Psoas muscle (tissue), 8 donors: ENCODE data around the gene CRLF1. TPM values are rescaled to one million over a fixed set of nuclear protein-coding genes. Genes with fewer than 3 reads are reported as not detected.

ENCODE experiments used
- ATAC-seq, 4 donors: fragments of 200-7000 bp; cut with Tn5 transposase; one replicate each; pipeline ENCODE4 v1.9.1; 2020; ENCODE audit warnings: moderate library complexity in 3 of 4, mild to moderate bottlenecking in 2 of 4
- DNase-seq, 2 donors: peaks; one replicate each; pipeline ENCODE4 v3.0.0-alpha.2; 2020
- H3K27ac ChIP-seq: fragments of 200-600 bp; one replicate; pipeline ENCODE4 v1.8.0; 2022
- H3K27me3 ChIP-seq, 3 donors: fragments of 200-600 bp in 1 of 3; one replicate each; pipeline versions ENCODE4 v1.6.1 to v1.8.0; 2013 to 2022; ENCODE audit warnings: low read length in 2 of 3, mild to moderate bottlenecking in 2 of 3, moderate library complexity in 1 of 3; ENCODE audit not compliant: insufficient read depth in 3 of 3
- H3K36me3 ChIP-seq, 2 donors: fragments of 200-600 bp in 1 of 2; one replicate each; pipeline versions ENCODE4 v1.6.1 to v1.8.0; 2013 to 2022; ENCODE audit warnings: low read depth in 1 of 2, mild to moderate bottlenecking in 1 of 2, moderate library complexity in 1 of 2; ENCODE audit not compliant: insufficient read depth in 1 of 2
- H3K4me1 ChIP-seq: fragments of 200-600 bp; one replicate; pipeline ENCODE4 v1.8.0; 2022
- H3K4me3 ChIP-seq: fragments of 200-600 bp; one replicate; pipeline ENCODE4 v1.8.0; 2022; ENCODE audit warnings: mild to moderate bottlenecking
- H3K9me3 ChIP-seq: fragments of 200-600 bp; one replicate; pipeline ENCODE4 v1.8.0; 2022
- WGBS, 3 donors: extraction: QIAGEN DNeasy Blood & Tissue Kit; methylation state at CpG; one replicate each; pipeline versions ENCODE4 v1.1.6 to v1.1.7; 2013; 5-methylcytosine and 5-hydroxymethylcytosine counted together
- intact Hi-C, 2 donors: fragments of 100-400 bp; cut with DNase I; formaldehyde crosslinking; loops; one replicate each; pipeline versions ENCODE4 v1.11.0 to v1.14.2; 2022
- polyA plus RNA-seq, 3 donors: library from polyadenylated mRNA; stranded (reverse); fragments of 200-250 nt; gene quantifications; one replicate each; pipeline ENCODE4 v1.2.3, GENCODE V29; 2013
- total RNA-seq, 4 donors: library from RNA; stranded (reverse); fragmentation: NEBNext Ultra II Directional in 2 of 4; extraction: Animal tissue kit (Norgen Biotek cat#: 25700) in 2 of 4; gene quantifications; one replicate each; pipeline versions ENCODE4 v1.2.1 to v1.2.4, GENCODE V29; 2021 to 2023
- TF ChIP-seq, protein P1 (sequence below): fragments of 200-600 bp; IDR thresholded peaks from one replicate; pipeline ENCODE4 v1.8.0; 2022; ENCODE audit warnings: antibody characterized with exemption
- donor health status: healthy with polysubstance abuse.
- donor health status: DM: no; HTN: no; CAD: no; lungs with moderate emphysema.
- donor health status: Bipolar disorder and iron deficiency.
- donor health status: healthy.
- donor health status: DM: yes; HTN: yes; CAD: no.
- donor health status: DM: no; HTN: no; CAD: no.
- donor health status: DM: no; HTN: no; CAD: no.
- donor health status: DM: yes; HTN: yes; CAD: no.

CRLF1 gene
- total and polyA plus RNA-seq, 7 donors = 8.3 to 28.4 (median 15.6) TPM

DNA sequence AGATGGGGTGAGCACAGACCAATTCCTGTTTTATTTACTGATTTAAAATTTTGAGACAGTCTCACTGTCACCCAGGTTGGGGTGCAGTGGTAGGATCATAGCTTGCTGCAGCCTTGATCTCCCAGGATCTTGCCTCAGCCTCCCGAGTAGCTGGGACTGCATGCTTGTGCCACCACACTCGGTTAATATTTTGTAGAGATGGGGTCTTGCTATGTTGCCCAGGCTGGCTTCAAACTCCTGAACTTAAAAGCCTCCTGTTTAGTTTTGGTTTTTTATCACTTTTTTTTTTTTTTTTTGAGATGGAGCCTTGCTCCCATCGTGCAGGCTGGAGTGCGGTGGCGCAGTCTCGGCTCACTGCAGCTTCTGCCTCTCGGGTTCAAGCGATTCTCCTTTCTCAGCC is 30.2 kb downstream of the CRLF1 start:
- DNase-seq (no peak), ATAC-seq (no peak)
- TF ChIP-seq, protein P1, sequence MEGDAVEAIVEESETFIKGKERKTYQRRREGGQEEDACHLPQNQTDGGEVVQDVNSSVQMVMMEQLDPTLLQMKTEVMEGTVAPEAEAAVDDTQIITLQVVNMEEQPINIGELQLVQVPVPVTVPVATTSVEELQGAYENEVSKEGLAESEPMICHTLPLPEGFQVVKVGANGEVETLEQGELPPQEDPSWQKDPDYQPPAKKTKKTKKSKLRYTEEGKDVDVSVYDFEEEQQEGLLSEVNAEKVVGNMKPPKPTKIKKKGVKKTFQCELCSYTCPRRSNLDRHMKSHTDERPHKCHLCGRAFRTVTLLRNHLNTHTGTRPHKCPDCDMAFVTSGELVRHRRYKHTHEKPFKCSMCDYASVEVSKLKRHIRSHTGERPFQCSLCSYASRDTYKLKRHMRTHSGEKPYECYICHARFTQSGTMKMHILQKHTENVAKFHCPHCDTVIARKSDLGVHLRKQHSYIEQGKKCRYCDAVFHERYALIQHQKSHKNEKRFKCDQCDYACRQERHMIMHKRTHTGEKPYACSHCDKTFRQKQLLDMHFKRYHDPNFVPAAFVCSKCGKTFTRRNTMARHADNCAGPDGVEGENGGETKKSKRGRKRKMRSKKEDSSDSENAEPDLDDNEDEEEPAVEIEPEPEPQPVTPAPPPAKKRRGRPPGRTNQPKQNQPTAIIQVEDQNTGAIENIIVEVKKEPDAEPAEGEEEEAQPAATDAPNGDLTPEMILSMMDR = no peak
- intact Hi-C loops = no loop called here
- H3K4me1 ChIP-seq = peaks cover 13% of the 10 kb centered on the region
- H3K27me3 ChIP-seq = no peaks in the 10 kb centered on the region
- no peaks in the 10 kb centered on the region for H3K9me3 ChIP-seq
- H3K36me3 ChIP-seq = peaks cover 4 to 57% of the 10 kb centered on the region in 2 donors
- H3K27ac ChIP-seq = no peak overlapping the region
- 83 to 95% (median 89%) methylated on average over 8 of the region's 8 CpGs for WGBS, 3 donors
- H3K4me3 ChIP-seq = no peak overlapping the region

DNA sequence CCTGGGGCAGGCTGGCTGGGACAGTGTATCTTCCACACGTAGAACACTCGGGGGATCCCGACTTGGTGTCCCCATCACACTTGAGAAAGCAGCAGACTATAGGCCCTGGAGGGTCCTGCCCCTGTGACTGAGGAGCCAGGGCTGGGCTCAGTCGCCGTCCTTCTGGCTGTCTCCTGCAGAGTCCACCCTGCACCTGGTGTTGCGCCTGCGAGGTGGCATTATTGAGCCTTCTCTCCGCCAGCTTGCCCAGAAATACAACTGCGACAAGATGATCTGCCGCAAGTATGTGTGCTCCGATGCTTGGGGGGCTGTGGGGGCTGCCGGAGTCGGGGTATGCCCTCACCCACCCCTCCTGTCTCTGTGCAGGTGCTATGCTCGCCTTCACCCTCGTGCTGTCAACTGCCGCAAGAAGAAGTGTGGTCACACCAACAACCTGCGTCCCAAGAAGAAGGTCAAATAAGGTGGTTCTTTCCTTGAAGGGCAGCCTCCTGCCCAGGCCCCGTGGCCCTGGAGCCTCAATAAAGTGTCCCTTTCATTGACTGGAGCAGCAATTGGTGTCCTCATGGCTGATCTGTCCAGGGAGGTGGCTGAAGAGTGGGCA is 31.8 kb downstream of the CRLF1 start:
- TF ChIP-seq, protein P1 = no peak
- DNase-seq = no peak
- no peak overlapping the region for H3K4me3 ChIP-seq
- H3K27me3 ChIP-seq = no peaks in the 10 kb centered on the region
- no peak for ATAC-seq
- H3K4me1 ChIP-seq = peaks cover 13% of the 10 kb centered on the region
- intact Hi-C loops = loop anchor here (5.0 kb wide), 3 partner anchors 57 to 107 kb away; no protein-coding TSS in a partner anchor
- H3K9me3 ChIP-seq = no peaks in the 10 kb centered on the region
- 89 to 92% (median 90%) methylated on average over 18 of the region's 18 CpGs for WGBS, 3 donors
- H3K27ac ChIP-seq = no peak overlapping the region
- peaks cover 4 to 58% of the 10 kb centered on the region in 2 donors for H3K36me3 ChIP-seq

DNA sequence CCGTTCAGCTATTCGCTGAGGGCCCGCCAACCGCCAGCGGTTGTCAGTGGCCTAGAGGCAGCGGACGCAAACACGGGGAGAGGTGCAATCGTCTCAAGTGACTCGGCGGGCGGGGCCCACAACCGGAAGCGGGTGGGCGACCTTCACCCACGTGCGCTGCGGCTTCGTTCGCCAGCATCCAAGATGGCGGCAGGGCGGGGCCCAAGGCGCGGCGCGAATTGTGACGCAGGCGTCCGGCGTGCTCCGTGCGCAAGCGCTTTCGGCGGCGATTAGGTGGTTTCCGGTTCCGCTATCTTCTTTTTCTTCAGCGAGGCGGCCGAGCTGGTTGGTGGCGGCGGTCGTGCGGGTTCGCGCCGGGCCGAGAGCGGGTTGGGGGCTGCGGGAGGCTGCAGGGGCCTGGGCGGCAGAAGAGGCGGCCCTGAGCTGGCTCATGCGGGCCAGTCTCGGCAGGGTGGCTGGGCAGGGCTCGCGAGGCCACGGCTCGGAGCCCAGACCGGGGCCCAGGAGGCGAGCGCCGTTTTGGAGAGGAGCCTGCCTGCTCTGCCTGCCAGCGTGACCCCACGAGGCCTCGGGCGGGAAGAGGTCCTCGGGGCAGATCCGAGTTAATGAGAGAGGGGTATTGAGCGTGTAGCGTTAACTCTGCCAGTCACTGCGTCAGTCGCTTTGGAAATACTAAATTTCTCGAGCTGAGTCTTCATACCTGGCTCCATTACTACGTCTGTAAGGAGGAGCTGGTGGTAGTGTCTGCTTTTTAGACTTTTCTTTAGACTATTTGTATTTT is 34.8 kb downstream of the CRLF1 start, which contains the start of gene UBA52:
Gene UBA52, plus strand, starts transcription at position 294 of the 781 bp plus-strand sequence. CDS start 1,444 bp downstream, outside the sequence.
- Histone ChIP-seq H3K36me3 (peaks cover 4 to 70% of the 10 kb centered on the region in 2 donors), H3K27ac (peak within 1 kb of the TSS; percentile 94), H3K9me3 (no peaks in the 10 kb centered on the region), H3K27me3 (no peaks in the 10 kb centered on the region), H3K4me1 (peaks cover 13% of the 10 kb centered on the region), H3K4me3 (peak within 1 kb of the TSS; percentile 77)
- TF ChIP-seq, protein P1 = no peak
- 0 to 1% (median 0%) methylated on average over 61 to 75 of the region's 75 CpGs for WGBS, 3 donors
- DNase-seq (peak; percentile 99), ATAC-seq (peak; percentile 95 to 98 (median 96))
- intact Hi-C loops = loop anchor here (5.0 kb wide), 3 partner anchors 54 to 104 kb away; no protein-coding TSS in a partner anchor

DNA sequence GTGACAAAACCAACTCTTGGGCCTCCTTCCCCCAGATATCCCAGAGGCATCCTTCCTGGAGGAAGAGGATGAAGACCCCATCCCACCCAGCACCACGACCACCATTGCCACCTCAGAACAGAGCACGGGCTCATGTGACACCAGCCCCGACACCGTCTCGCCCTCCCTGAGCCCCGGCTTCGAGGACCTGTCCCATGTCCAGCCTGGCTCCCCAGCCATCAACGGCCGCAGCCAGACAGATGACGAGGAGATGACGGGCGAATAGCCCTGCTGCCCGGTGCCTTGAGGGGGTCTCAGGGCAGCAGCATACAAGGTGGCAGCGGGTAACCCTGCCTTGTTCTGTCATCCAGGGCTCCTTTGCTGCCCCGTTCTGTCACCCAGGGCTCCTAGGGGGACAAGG is 38.2 kb downstream of the CRLF1 start:
- WGBS, 3 donors = 88 to 92% (median 88%) methylated on average over 15 of the region's 15 CpGs
- Histone ChIP-seq H3K36me3 (peaks cover 5 to 70% of the 10 kb centered on the region in 2 donors), H3K9me3 (no peaks in the 10 kb centered on the region), H3K4me3 (no peak overlapping the region), H3K4me1 (peaks cover 9% of the 10 kb centered on the region), H3K27me3 (no peaks in the 10 kb centered on the region), H3K27ac (no peak overlapping the region)
- ATAC-seq (no peak), DNase-seq (no peak)
- TF ChIP-seq, protein P1 = no peak
- intact Hi-C loops = no loop called here
